HEK293 (cell line): ENCODE results near the gene RPS10.

Source experiments
- CTCF ChIA-PET: fragments of 350-600 bp; formaldehyde crosslinking; extraction: SDS; loops from one replicate; lab custom pipeline; 2021; ENCODE audit warnings: antibody characterized with exemption; lab: Yijun Ruan, JAX
- POLR2A ChIA-PET: fragments of 300-600 bp; formaldehyde crosslinking; extraction: SDS; loops from one replicate; lab custom pipeline; 2020; ENCODE audit warnings: antibody characterized with exemption, inconsistent platforms; lab: Yijun Ruan, JAX
- H3K27ac ChIP-seq: fragments of 200-500 bp; sonication (Bioruptor generic); 2 replicates; pipeline ENCODE4 v1.5.1; 2014; ENCODE audit warnings: low read depth, low read length, control low read depth, inconsistent platforms; ENCODE audit errors: extremely low read depth
- H3K36me3 ChIP-seq, 2 experiments: fragments of 200-500 bp in 1 of 2; sonication (Bioruptor generic) in 1 of 2; 1 replicate in 1 of 2; 2 replicates in 1 of 2; pipeline ENCODE4 v1.5.1; 2014 to 2017; ENCODE audit warnings: inconsistent platforms in 2 of 2, low read length in 2 of 2; ENCODE audit not compliant: control insufficient read depth in 2 of 2, insufficient read depth in 1 of 2
- H3K4me1 ChIP-seq: fragments of 200-500 bp; sonication (Bioruptor generic); 2 replicates; pipeline ENCODE4 v1.5.1; 2014; ENCODE audit warnings: mild to moderate bottlenecking, low read length, inconsistent platforms; ENCODE audit not compliant: control insufficient read depth, insufficient read depth
- H3K4me3 ChIP-seq: 2 replicates; pipeline ENCODE4 v1.5.1; 2011; ENCODE audit warnings: low read depth, mild to moderate bottlenecking, control low read depth, low read length, moderate library complexity
- H3K9me3 ChIP-seq: fragments of 200-500 bp; sonication (Bioruptor generic); 2 replicates; pipeline ENCODE4 v1.5.1; 2014; ENCODE audit warnings: low read depth, low read length, inconsistent platforms; ENCODE audit not compliant: control insufficient read depth, insufficient read depth
- IKZF3 ChIP-seq: fragments of 450-650 bp; IDR thresholded peaks from 2 replicates; pipeline ENCODE4 v1.5.0; 2018; ENCODE audit warnings: missing biosample characterization, mild to moderate bottlenecking, missing genetic modification characterization, moderate library complexity
- PRDM4 ChIP-seq: fragments of 450-650 bp; formaldehyde crosslinking; IDR thresholded peaks from 2 replicates; pipeline ENCODE4 v1.5.1; 2017; ENCODE audit warnings: missing biosample characterization, missing genetic modification characterization
- RBAK ChIP-seq: fragments of 450-650 bp; formaldehyde crosslinking; IDR thresholded peaks from 2 replicates; pipeline ENCODE4 v1.5.1; 2016; ENCODE audit warnings: missing biosample characterization, missing genetic modification characterization
- ZBTB17 ChIP-seq: fragments of 450-650 bp; formaldehyde crosslinking; IDR thresholded peaks from 2 replicates; pipeline ENCODE4 v1.5.1; 2016; ENCODE audit warnings: missing biosample characterization, missing genetic modification characterization
- ZFP69B ChIP-seq: fragments of 450-650 bp; formaldehyde crosslinking; IDR thresholded peaks from 2 replicates; pipeline ENCODE4 v1.5.1; 2016; ENCODE audit warnings: missing biosample characterization, missing genetic modification characterization
- ZNF169 ChIP-seq: fragments of 450-650 bp; formaldehyde crosslinking; IDR thresholded peaks from 2 replicates; pipeline ENCODE4 v1.5.1; 2016; ENCODE audit warnings: missing biosample characterization, missing genetic modification characterization
- ZNF18 ChIP-seq: fragments of 450-650 bp; formaldehyde crosslinking; IDR thresholded peaks from 2 replicates; pipeline ENCODE4 v1.5.1; 2016; ENCODE audit warnings: missing biosample characterization, missing genetic modification characterization
- ZNF24 ChIP-seq: fragments of 450-650 bp; formaldehyde crosslinking; IDR thresholded peaks from 2 replicates; pipeline ENCODE4 v1.5.1; 2016; ENCODE audit warnings: missing biosample characterization, missing genetic modification characterization
- ZNF311 ChIP-seq: fragments of 450-650 bp; formaldehyde crosslinking; IDR thresholded peaks from 2 replicates; pipeline ENCODE4 v1.5.1; 2017; ENCODE audit warnings: missing biosample characterization, missing genetic modification characterization, borderline replicate concordance
- ZNF362 ChIP-seq: fragments of 450-650 bp; formaldehyde crosslinking; IDR thresholded peaks from 2 replicates; pipeline ENCODE4 v1.5.1; 2016; ENCODE audit warnings: missing biosample characterization, missing genetic modification characterization
- ZNF560 ChIP-seq: fragments of 450-650 bp; formaldehyde crosslinking; IDR thresholded peaks from 2 replicates; pipeline ENCODE4 v1.5.1; 2017; ENCODE audit warnings: missing biosample characterization, missing genetic modification characterization, borderline replicate concordance
- ZNF645 ChIP-seq: fragments of 450-650 bp; formaldehyde crosslinking; IDR thresholded peaks from 2 replicates; pipeline ENCODE4; 2016; ENCODE audit warnings: missing biosample characterization, missing genetic modification characterization
- ZNF670 ChIP-seq: fragments of 450-650 bp; formaldehyde crosslinking; IDR thresholded peaks from 2 replicates; pipeline ENCODE4 v1.5.1; 2016; ENCODE audit warnings: missing biosample characterization, missing genetic modification characterization, low read depth

The RPS10 gene

GRCh38 chr6:34369385-34369784 is 56.5 kb downstream of the RPS10 start:
- ChIA-PET POLR2A (interaction anchor here (0.7 kb wide), 1 partner anchor 578 kb away, joined by 3 read pairs; no protein-coding TSS in a partner anchor), CTCF (interaction anchor here (0.6 to 1.3 kb wide), 3 partner anchors 19 to 601 kb away, joined by 3 to 4 read pairs (median 3); no protein-coding TSS in a partner anchor)
- no peak for TF ChIP-seq ZFP69B
- TF ChIP-seq ZNF645 (tag by site-specific recombination), result no peak
- TF ChIP-seq ZNF169 (tag by site-specific recombination), result no peak
- TF ChIP-seq ZNF18, result no peak
- no peak for TF ChIP-seq RBAK (tag by site-specific recombination)
- no peak for TF ChIP-seq ZNF670 (tag by site-specific recombination)
- TF ChIP-seq ZNF311 (tag by site-specific recombination), result no peak
- TF ChIP-seq ZNF24, result no peak
- no peak for TF ChIP-seq ZNF362 (tag by site-specific recombination)
- no peak for TF ChIP-seq ZNF560 (tag by site-specific recombination)
- no peak for TF ChIP-seq IKZF3
- TF ChIP-seq ZBTB17 (tag by site-specific recombination), result no peak
- no peak for TF ChIP-seq PRDM4

More at GRCh38 chr6:34369385-34369784, 56.5 kb downstream of the RPS10 start:
- Histone ChIP-seq H3K4me1 (no peaks in the 10 kb centered on the region), H3K27ac (no peak overlapping the region), H3K36me3 (no peaks in the 10 kb centered on the region; a peak in 1 of 3 replicates), H3K9me3 (no peaks in the 10 kb centered on the region), H3K4me3 (no peak overlapping the region)
